ENCODE results near the gene FAM89A.

The FAM89A gene
- 0.97 to 5.0 reads per million in 2 donors for total RNA-seq

- peak; percentile 68 for DNase-seq
These were observed at the start of gene FAM89A for GRCh38 chr1:231040019-231040799. TSS of gene FAM89A (minus strand) at chr1:231040254. CDS start at chr1:231040211, 43 bp downstream.

GRCh38 chr1:231084353-231084752 lies 44.3 kb upstream of the FAM89A start:
- no peak for DNase-seq

GRCh38 chr1:231079163-231079562 lies 39.1 kb upstream of the FAM89A start:
- DNase-seq = no peak

GRCh38 chr1:231078250-231078649 lies 38.2 kb upstream of the FAM89A start:
- DNase-seq = no peak

- DNase-seq = no peak
These were observed 36.7 kb upstream of the FAM89A start for GRCh38 chr1:231076802-231077201.

GRCh38 chr1:231075497-231075896 lies 35.4 kb upstream of the FAM89A start:
- DNase-seq = no peak

- DNase-seq = no peak
These were observed 35.0 kb upstream of the FAM89A start for GRCh38 chr1:231075020-231075419.

GRCh38 chr1:231074046-231074445 lies 34.0 kb upstream of the FAM89A start:
- DNase-seq = no peak

- DNase-seq = no peak
These were observed 33.3 kb upstream of the FAM89A start for GRCh38 chr1:231073331-231073730.

GRCh38 chr1:231072502-231073094 lies 32.5 kb upstream of the FAM89A start:
- DNase-seq = no peak

- no peak for DNase-seq
These were observed 32.0 kb upstream of the FAM89A start for GRCh38 chr1:231072041-231072440.

GRCh38 chr1:231070758-231071444 lies 30.8 kb upstream of the FAM89A start:
- no peak for DNase-seq

GRCh38 chr1:231069333-231069732 lies 29.3 kb upstream of the FAM89A start:
- no peak for DNase-seq

- no peak for DNase-seq
These were observed 28.7 kb upstream of the FAM89A start for GRCh38 chr1:231068762-231069161.

GRCh38 chr1:231065510-231066241 lies 25.6 kb upstream of the FAM89A start:
- no peak for DNase-seq

- no peak for DNase-seq
These were observed 24.4 kb upstream of the FAM89A start for GRCh38 chr1:231064418-231064817.

- no peak for DNase-seq
These were observed 23.3 kb upstream of the FAM89A start for GRCh38 chr1:231063331-231063730.

- no peak for DNase-seq
These were observed 22.6 kb upstream of the FAM89A start for GRCh38 chr1:231062500-231063270.

GRCh38 chr1:231059566-231060193 lies 19.6 kb upstream of the FAM89A start:
- no peak for DNase-seq

- no peak for DNase-seq
These were observed 18.5 kb upstream of the FAM89A start for GRCh38 chr1:231058416-231059109.

- no peak for DNase-seq
These were observed 17.4 kb upstream of the FAM89A start for GRCh38 chr1:231057410-231057809.
